H1 (cell line): ENCODE results near the gene CNNM1. TPM values are rescaled to one million over a fixed set of nuclear protein-coding genes. Genes with fewer than 3 reads are reported as not detected.

Source experiments
- polyA plus RNA-seq, 7 experiments: library from polyadenylated mRNA; depleted of rRNA in 3 of 7; stranded (reverse) in 5 of 7; unstranded in 2 of 7; fragments of >200 nt in 5 of 7; fragments of 200-250 nt in 2 of 7; gene quantifications; 1 replicate in 5 of 7; 2 replicates in 1 of 7; 4 replicates in 1 of 7; pipeline versions ENCODE4 v1.2.1 to v1.2.3, GENCODE V29; 2011 to 2013; ENCODE audit warnings: missing spikeins in 2 of 7, mixed read lengths in 2 of 7
- total RNA-seq: library from RNA; stranded (reverse); fragmentation: NEBNext Ultra II Directional; extraction: Animal tissue kit (Norgen Biotek cat#: 25700); gene quantifications from 2 replicates; pipeline ENCODE4 v1.2.1, GENCODE V29; 2021

Gene CNNM1
- total and polyA plus RNA-seq, 2 of the 8 experiments (the other 6 are each of a cell fraction or from before 2014, with no cell fraction given): 0.74 to 0.92 TPM

Other genes starting within 250 kb of the CNNM1 start
- gene HPSE2, start 93.5 kb upstream of the CNNM1 start, total RNA-seq: 0.38 and 0.58 TPM in 2 replicates
- 0.28 and 0.41 TPM in 2 replicates for gene HPSE2, start 93.5 kb upstream of the CNNM1 start, polyA plus RNA-seq (2011; rRNA removed)
- gene GOT1, start 101.3 kb downstream of the CNNM1 start, total RNA-seq: 45.6 and 47.0 TPM in 2 replicates
- 16.7 and 22.3 TPM in 2 replicates for gene GOT1, start 101.3 kb downstream of the CNNM1 start, polyA plus RNA-seq (2011; rRNA removed)
- not detected in 2 replicates for gene NKX2-3, start 203.6 kb downstream of the CNNM1 start, total RNA-seq
- gene NKX2-3, start 203.6 kb downstream of the CNNM1 start, polyA plus RNA-seq (2011; rRNA removed): not detected in 2 replicates